ENCODE measurements around the gene SNRNP200.
A peak's percentile ranks its signal among the peaks of the same experiment; 100 is the strongest.

DNA sequence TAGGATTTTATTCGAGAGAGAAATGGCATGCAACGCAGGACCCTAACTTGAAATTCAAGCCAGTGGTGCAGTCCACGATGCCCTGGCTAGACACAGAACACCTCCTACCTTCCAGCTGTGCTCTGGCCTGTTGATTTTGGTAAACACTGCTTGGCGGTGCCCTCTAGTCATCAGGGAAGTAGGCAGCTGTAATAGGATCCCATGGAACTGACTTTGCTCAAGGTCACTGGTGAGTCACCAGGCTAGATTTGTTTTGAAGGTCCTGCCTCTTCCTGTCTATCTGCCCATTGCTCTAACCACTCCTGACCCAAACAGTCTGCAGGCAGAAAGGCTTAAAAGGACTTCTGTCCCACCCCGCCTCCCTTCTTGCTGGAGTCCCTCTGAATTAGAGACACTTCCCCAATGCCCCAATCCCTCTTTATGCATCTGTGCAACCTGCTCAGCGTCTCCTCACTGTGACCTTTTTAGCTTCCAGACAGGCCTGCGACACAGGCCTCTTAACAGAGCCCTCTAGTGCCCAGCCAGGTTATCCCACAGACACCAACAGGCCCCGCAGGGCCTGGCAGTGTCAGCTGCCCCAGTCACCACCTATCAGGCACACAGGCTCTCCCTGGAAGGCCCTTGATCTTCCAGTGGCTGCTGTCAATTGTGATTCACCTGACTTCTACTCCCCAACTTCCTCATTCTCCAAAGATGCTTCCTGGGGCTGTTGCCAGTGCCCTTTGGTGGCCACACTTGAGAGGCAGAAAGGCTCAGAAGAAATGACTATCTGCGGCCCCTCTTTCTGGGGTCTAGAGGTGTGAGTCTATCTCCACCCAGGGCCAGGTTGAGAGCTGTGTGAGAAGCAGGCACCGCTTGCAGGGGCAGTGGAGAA lies 44.7 kb downstream of the SNRNP200 start:
- TF ChIP-seq, protein P1, sequence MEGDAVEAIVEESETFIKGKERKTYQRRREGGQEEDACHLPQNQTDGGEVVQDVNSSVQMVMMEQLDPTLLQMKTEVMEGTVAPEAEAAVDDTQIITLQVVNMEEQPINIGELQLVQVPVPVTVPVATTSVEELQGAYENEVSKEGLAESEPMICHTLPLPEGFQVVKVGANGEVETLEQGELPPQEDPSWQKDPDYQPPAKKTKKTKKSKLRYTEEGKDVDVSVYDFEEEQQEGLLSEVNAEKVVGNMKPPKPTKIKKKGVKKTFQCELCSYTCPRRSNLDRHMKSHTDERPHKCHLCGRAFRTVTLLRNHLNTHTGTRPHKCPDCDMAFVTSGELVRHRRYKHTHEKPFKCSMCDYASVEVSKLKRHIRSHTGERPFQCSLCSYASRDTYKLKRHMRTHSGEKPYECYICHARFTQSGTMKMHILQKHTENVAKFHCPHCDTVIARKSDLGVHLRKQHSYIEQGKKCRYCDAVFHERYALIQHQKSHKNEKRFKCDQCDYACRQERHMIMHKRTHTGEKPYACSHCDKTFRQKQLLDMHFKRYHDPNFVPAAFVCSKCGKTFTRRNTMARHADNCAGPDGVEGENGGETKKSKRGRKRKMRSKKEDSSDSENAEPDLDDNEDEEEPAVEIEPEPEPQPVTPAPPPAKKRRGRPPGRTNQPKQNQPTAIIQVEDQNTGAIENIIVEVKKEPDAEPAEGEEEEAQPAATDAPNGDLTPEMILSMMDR (IDR thresholded peaks at IDR 0.05): peak in 4 of 6 experiments; percentile 13 to 47 (median 28)
- TF ChIP-seq POLR2A (IDR thresholded peaks at IDR 0.05): peak in 1 of 4 donors; percentile 25
